Uterus (tissue), 4 donors: Measurements from ENCODE around the gene HSPG2. TPM values are rescaled to one million over a fixed set of nuclear protein-coding genes. Genes with fewer than 3 reads are reported as not detected.

ENCODE experiments used
- DNase-seq, 2 donors: peaks; one replicate each; pipeline ENCODE4 v3.0.0-alpha.2; 2019 to 2020
- H3K27ac ChIP-seq, 2 donors: fragments of 200-600 bp; sonication (generic); 1 replicate in 1 of 2; 2 replicates in 1 of 2; pipeline ENCODE4 v1.5.1; 2016 to 2018
- H3K27me3 ChIP-seq, 2 donors: fragments of 200-600 bp; sonication (generic); one replicate each; pipeline ENCODE4 v1.5.1; 2018 to 2019; ENCODE audit warnings: control low read depth in 1 of 2
- H3K36me3 ChIP-seq, 2 donors: fragments of 200-600 bp; sonication (generic); one replicate each; pipeline ENCODE4 v1.5.1; 2019; ENCODE audit warnings: control low read depth in 1 of 2
- H3K4me1 ChIP-seq, 2 donors: fragments of 200-600 bp; sonication (generic); one replicate each; pipeline ENCODE4 v1.5.1; 2018 to 2019; ENCODE audit warnings: control low read depth in 1 of 2
- H3K4me3 ChIP-seq, 2 donors: fragments of 200-600 bp; sonication (generic); 1 replicate in 1 of 2; 2 replicates in 1 of 2; pipeline ENCODE4 v1.5.1; 2018 to 2019; ENCODE audit warnings: mild to moderate bottlenecking in 1 of 2
- H3K9me3 ChIP-seq, 2 donors: fragments of 200-600 bp; sonication (generic); one replicate each; pipeline ENCODE4 v1.5.1; 2019; ENCODE audit warnings: control low read depth in 1 of 2
- POLR2A ChIP-seq, 2 donors: fragments of 450-650 bp; IDR thresholded peaks; one replicate each; pipeline ENCODE4 v1.6.1; 2016; ENCODE audit warnings: antibody characterized with exemption in 2 of 2, mild to moderate bottlenecking in 1 of 2, moderate library complexity in 1 of 2
- intact Hi-C: fragments of 100-400 bp; cut with DNase I; formaldehyde crosslinking; loops from one replicate; pipeline ENCODE4 v1.15.1; 2023; ENCODE audit warnings: low total_unique reads
- total RNA-seq, 4 donors: library from RNA; depleted of rRNA in 3 of 4; stranded (reverse); fragments of >200 nt in 3 of 4; gene quantifications; one replicate each; pipeline versions ENCODE4 v1.1.0 to v1.2.4, GENCODE V29; 2014 to 2023
- TF ChIP-seq, protein P1 (sequence below), 4 experiments: fragments of 200-600 bp in 2 of 4; fragments of 450-650 bp in 2 of 4; sonication (generic) in 2 of 4; IDR thresholded peaks; one replicate each; pipeline ENCODE4 v1.5.1; 2016 to 2019; ENCODE audit warnings: antibody characterized with exemption in 4 of 4, mild to moderate bottlenecking in 2 of 4, moderate library complexity in 1 of 4
- donor health status: DM: yes; HTN: yes; CAD: no.

HSPG2 gene
- total RNA-seq, 4 donors from 2014 or later: 96.8 to 677 (median 290) TPM

DNA sequence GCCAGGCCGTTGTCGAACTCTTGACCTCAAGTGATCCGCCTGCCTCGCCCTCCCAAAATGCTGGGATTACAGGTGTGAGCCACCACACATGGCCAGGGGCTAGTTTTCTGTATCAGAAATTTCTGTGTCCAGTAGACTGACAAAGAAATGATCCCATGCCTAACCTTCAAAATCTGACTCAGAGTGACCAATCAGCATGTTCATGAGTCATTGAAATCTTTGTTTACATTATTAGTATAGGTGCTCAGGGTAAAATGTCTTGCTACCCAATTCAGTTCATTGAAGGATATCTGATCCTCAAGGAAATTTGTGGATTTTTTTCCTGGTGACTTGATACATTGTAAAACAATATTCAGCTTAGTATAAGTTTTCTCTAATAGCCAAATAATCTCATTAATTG lies 136.0 kb downstream of the HSPG2 start:
- Histone ChIP-seq H3K4me1 (no peaks in the 10 kb centered on the region), H3K4me3 (no peak overlapping the region), H3K27ac (no peak overlapping the region), H3K36me3 (no peaks in the 10 kb centered on the region), H3K27me3 (no peaks in the 10 kb centered on the region), H3K9me3 (no peaks in the 10 kb centered on the region)
- DNase-seq: no peak
- intact Hi-C loops: no loop called here
- TF ChIP-seq POLR2A (IDR thresholded peaks at IDR 0.05): no peak
- TF ChIP-seq, protein P1, sequence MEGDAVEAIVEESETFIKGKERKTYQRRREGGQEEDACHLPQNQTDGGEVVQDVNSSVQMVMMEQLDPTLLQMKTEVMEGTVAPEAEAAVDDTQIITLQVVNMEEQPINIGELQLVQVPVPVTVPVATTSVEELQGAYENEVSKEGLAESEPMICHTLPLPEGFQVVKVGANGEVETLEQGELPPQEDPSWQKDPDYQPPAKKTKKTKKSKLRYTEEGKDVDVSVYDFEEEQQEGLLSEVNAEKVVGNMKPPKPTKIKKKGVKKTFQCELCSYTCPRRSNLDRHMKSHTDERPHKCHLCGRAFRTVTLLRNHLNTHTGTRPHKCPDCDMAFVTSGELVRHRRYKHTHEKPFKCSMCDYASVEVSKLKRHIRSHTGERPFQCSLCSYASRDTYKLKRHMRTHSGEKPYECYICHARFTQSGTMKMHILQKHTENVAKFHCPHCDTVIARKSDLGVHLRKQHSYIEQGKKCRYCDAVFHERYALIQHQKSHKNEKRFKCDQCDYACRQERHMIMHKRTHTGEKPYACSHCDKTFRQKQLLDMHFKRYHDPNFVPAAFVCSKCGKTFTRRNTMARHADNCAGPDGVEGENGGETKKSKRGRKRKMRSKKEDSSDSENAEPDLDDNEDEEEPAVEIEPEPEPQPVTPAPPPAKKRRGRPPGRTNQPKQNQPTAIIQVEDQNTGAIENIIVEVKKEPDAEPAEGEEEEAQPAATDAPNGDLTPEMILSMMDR (IDR thresholded peaks at IDR 0.05): no peak

DNA sequence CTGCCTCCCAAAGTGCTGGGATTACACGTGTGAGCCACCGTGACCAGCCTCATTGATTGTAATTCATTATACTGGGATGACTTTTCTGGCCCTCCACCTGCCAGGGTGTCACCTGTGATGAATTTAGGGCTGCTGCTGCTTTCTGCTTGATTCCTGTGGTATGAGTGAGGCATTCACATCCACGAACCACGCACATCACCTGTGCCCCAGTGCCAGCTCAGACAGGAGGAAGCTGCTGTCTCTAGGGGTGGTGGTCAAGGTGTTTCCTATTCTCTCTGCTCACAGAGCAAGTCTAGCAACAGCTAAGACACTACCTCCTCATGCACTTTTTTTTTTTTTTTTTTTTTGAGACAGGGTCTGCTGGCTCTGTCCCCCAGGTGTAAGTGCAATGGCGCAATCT lies 137.4 kb downstream of the HSPG2 start:
- Histone ChIP-seq H3K9me3 (no peaks in the 10 kb centered on the region), H3K4me1 (no peaks in the 10 kb centered on the region), H3K4me3 (no peak overlapping the region), H3K27ac (no peak overlapping the region), H3K36me3 (no peaks in the 10 kb centered on the region), H3K27me3 (no peaks in the 10 kb centered on the region)
- DNase-seq: no peak
- intact Hi-C loops: no loop called here
- TF ChIP-seq, protein P1 (IDR thresholded peaks at IDR 0.05): no peak
- no peak for TF ChIP-seq POLR2A (IDR thresholded peaks at IDR 0.05)

DNA sequence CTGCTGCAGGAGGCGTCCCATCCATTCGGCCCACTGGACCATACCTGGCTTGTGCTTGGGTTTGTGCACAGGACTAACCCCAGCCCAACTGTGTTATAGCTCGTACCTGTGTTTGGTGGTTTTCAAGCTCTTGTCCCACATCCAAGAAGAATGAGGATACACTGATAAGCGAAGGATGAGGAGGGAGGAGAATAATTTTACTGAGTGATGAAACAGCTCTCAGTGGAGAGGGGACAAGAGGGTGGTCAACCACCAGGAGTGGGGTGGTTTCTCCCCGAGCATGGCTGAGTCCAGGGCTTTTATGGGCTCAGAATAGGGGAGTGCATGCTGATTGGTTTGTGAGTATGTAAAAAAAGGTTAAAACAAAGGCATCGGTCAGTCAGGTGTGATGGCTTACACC lies 142.0 kb downstream of the HSPG2 start:
- no peaks in the 10 kb centered on the region for H3K36me3 ChIP-seq
- no peaks in the 10 kb centered on the region for H3K9me3 ChIP-seq
- no peak for DNase-seq
- intact Hi-C loops: no loop called here
- no peaks in the 10 kb centered on the region for H3K4me1 ChIP-seq
- H3K27me3 ChIP-seq: no peaks in the 10 kb centered on the region
- no peak overlapping the region for H3K4me3 ChIP-seq
- H3K27ac ChIP-seq: no peak overlapping the region
- TF ChIP-seq, protein P1 (IDR thresholded peaks at IDR 0.05): no peak
- no peak for TF ChIP-seq POLR2A (IDR thresholded peaks at IDR 0.05)

DNA sequence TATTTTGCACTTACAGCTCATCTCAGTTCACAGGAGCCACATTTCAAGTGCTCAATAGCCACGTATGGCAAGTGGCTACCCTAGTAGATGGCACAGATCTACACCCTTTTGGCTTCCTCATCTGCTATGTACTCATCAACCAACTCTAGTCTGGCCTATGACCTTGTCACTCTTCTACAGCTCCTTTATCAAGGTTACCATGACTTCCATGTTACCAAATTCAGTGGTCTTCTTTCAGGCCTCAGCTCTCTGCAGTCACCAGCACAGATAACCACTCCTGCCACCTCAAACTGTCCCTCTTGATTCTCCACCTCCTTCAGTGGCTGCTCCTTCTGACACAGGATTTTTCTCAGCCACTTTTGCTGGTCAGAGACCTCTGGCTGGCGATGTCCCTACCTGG lies 142.5 kb downstream of the HSPG2 start:
- DNase-seq: no peak
- H3K4me3 ChIP-seq: no peak overlapping the region
- H3K36me3 ChIP-seq: no peaks in the 10 kb centered on the region
- TF ChIP-seq, protein P1 (IDR thresholded peaks at IDR 0.05): no peak
- no peak for TF ChIP-seq POLR2A (IDR thresholded peaks at IDR 0.05)
- H3K9me3 ChIP-seq: no peaks in the 10 kb centered on the region
- H3K27ac ChIP-seq: no peak overlapping the region
- no peaks in the 10 kb centered on the region for H3K27me3 ChIP-seq
- intact Hi-C loops: no loop called here
- H3K4me1 ChIP-seq: no peaks in the 10 kb centered on the region

DNA sequence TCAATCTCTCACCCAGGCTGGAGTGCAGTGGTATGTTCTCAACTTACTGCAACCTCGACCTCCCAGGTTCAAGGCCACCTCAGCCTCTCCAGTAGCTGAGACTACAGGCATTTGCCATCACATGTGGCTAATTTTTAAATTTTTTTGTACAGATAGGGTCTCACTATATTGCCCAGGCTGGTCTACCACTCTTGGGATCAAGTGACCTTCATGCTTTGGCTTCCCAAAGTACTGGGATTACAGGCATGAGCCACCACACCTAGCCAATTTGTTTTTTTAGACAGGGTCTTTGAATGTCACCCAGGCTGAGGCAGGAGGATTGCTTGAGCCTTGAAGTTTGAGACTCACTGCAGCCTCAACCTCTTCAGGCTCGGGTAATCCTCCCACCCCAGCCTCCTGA lies 144.0 kb downstream of the HSPG2 start:
- no peak for DNase-seq
- TF ChIP-seq, protein P1 (IDR thresholded peaks at IDR 0.05): no peak
- no peak for TF ChIP-seq POLR2A (IDR thresholded peaks at IDR 0.05)

More for the DNA sequence above, 144.0 kb downstream of the HSPG2 start:
- no peaks in the 10 kb centered on the region for H3K36me3 ChIP-seq
- no peaks in the 10 kb centered on the region for H3K4me1 ChIP-seq
- H3K9me3 ChIP-seq: no peaks in the 10 kb centered on the region
- H3K4me3 ChIP-seq: no peak overlapping the region
- no peak overlapping the region for H3K27ac ChIP-seq
- no peaks in the 10 kb centered on the region for H3K27me3 ChIP-seq
- intact Hi-C loops: no loop called here
